IMR-90 (cell line): ENCODE data around the gene MAPK1. TPM values are rescaled to one million over a fixed set of nuclear protein-coding genes. Genes with fewer than 3 reads are reported as not detected.

Source experiments
- ATAC-seq: fragments of 200-7000 bp; cut with Tn5 transposase; 2 replicates; pipeline ENCODE4 v1.9.1; 2020; ENCODE audit warnings: low read depth, mild to moderate bottlenecking, moderate library complexity
- BruUV-seq: library from RNA; stranded (reverse); fragments of 400-500 nt; replicated peaks from 2 replicates; lab custom pipeline; 2021; lab: Mats Ljungman, UMichigan
- CTCF ChIA-PET: fragments of 300-600 bp; formaldehyde crosslinking; extraction: SDS; loops from one replicate; lab custom pipeline; 2021; ENCODE audit warnings: antibody characterized with exemption; lab: Yijun Ruan, JAX
- POLR2A ChIA-PET: fragments of 300-600 bp; sonication (Branson Sonifier 250); formaldehyde crosslinking; loops from one replicate; lab custom pipeline; 2022; ENCODE audit warnings: antibody characterized with exemption; ENCODE audit not compliant: unreplicated experiment; lab: Charles Lee
- DNase-seq: peaks from one replicate; pipeline ENCODE4 v3.0.0; 2013
- H2AFZ ChIP-seq: replicated peaks from 2 replicates; pipeline ENCODE3; 2013; ENCODE audit warnings: low read length, mild to moderate bottlenecking; ENCODE audit not compliant: poor library complexity
- H2AK5ac ChIP-seq: 2 replicates; pipeline ENCODE4 v1.6.1; 2013; ENCODE audit warnings: low read depth, low read length, inconsistent platforms
- H2AK9ac ChIP-seq: replicated peaks from 2 replicates; pipeline ENCODE3; 2013; ENCODE audit warnings: mild to moderate bottlenecking, low read depth, low read length, moderate library complexity; ENCODE audit not compliant: poor library complexity
- H2BK120ac ChIP-seq: 2 replicates; pipeline ENCODE4 v1.6.1; 2013; ENCODE audit warnings: low read depth, low read length, inconsistent platforms
- H2BK15ac ChIP-seq: 3 replicates; pipeline ENCODE4 v1.6.1; 2013; ENCODE audit warnings: low read depth, low read length, inconsistent platforms
- H2BK20ac ChIP-seq: 2 replicates; pipeline ENCODE4 v1.6.1; 2013; ENCODE audit warnings: low read depth, mild to moderate bottlenecking, inconsistent platforms, low read length, moderate library complexity
- H2BK5ac ChIP-seq: 2 replicates; pipeline ENCODE4 v1.6.1; 2013; ENCODE audit warnings: mild to moderate bottlenecking, low read depth, low read length, inconsistent platforms; ENCODE audit not compliant: poor library complexity, severe bottlenecking
- H3K14ac ChIP-seq: replicated peaks from 2 replicates; pipeline ENCODE4 v1.6.1; 2013; ENCODE audit warnings: low read depth, low read length, inconsistent platforms
- H3K18ac ChIP-seq: 2 replicates; pipeline ENCODE4 v1.6.1; 2013; ENCODE audit warnings: low read depth, low read length, control low read depth
- H3K23ac ChIP-seq: 2 replicates; pipeline ENCODE4 v1.6.1; 2013; ENCODE audit warnings: low read depth, low read length, inconsistent platforms
- H3K27ac ChIP-seq: 2 replicates; pipeline ENCODE4 v1.5.1; 2013; ENCODE audit warnings: mild to moderate bottlenecking, control low read depth, low read length; ENCODE audit not compliant: insufficient read depth
- H3K27me3 ChIP-seq: 2 replicates; pipeline ENCODE4 v1.6.1; 2013; ENCODE audit warnings: low read length; ENCODE audit not compliant: control insufficient read depth, insufficient read depth
- H3K36me3 ChIP-seq: 2 replicates; pipeline ENCODE4 v1.6.1; 2013; ENCODE audit warnings: low read length, mixed read lengths; ENCODE audit not compliant: control insufficient read depth, insufficient read depth
- H3K4ac ChIP-seq: 2 replicates; pipeline ENCODE4 v1.6.1; 2013; ENCODE audit warnings: low read depth, low read length, inconsistent platforms
- H3K4me1 ChIP-seq: 2 replicates; pipeline ENCODE4 v1.6.1; 2013; ENCODE audit warnings: low read length, mixed read lengths; ENCODE audit not compliant: control insufficient read depth, insufficient read depth
- H3K4me2 ChIP-seq: 2 replicates; pipeline ENCODE4 v1.6.1; 2013; ENCODE audit warnings: low read depth, mild to moderate bottlenecking, control low read depth, low read length, moderate library complexity
- H3K4me3 ChIP-seq: 2 replicates; pipeline ENCODE4 v1.5.1; 2013; ENCODE audit warnings: low read depth, mild to moderate bottlenecking, control low read depth, low read length, moderate library complexity; ENCODE audit not compliant: insufficient read depth
- H3K56ac ChIP-seq: 2 replicates; pipeline ENCODE4 v1.6.1; 2013; ENCODE audit warnings: low read length, inconsistent platforms; ENCODE audit not compliant: insufficient read depth; ENCODE audit errors: extremely low read depth
- H3K79me1 ChIP-seq, 2 experiments: 2 replicates each; pipeline ENCODE4 v1.6.1; 2013; ENCODE audit warnings: low read length in 2 of 2, inconsistent platforms in 1 of 2, low read depth in 1 of 2
- H3K9ac ChIP-seq: 2 replicates; pipeline ENCODE4 v1.6.1; 2013; ENCODE audit warnings: low read depth, low read length, control low read depth
- H3K9me1 ChIP-seq: 2 replicates; pipeline ENCODE4 v1.6.1; 2013; ENCODE audit warnings: low read length, inconsistent platforms; ENCODE audit not compliant: insufficient read depth
- H3K9me3 ChIP-seq: 2 replicates; pipeline ENCODE4 v1.6.1; 2013; ENCODE audit warnings: low read length; ENCODE audit not compliant: control insufficient read depth, insufficient read depth
- H4K20me1 ChIP-seq: 2 replicates; pipeline ENCODE4 v1.6.1; 2013; ENCODE audit warnings: low read length, inconsistent platforms; ENCODE audit not compliant: insufficient read depth
- H4K5ac ChIP-seq: 2 replicates; pipeline ENCODE4 v1.6.1; 2013; ENCODE audit warnings: mild to moderate bottlenecking, low read depth, low read length, control low read depth
- H4K8ac ChIP-seq, 2 experiments: 2 replicates each; pipeline ENCODE4 v1.6.1; 2013; ENCODE audit warnings: low read depth in 2 of 2, low read length in 2 of 2, control low read depth in 1 of 2, inconsistent platforms in 1 of 2
- H4K91ac ChIP-seq: 2 replicates; pipeline ENCODE4 v1.6.1; 2013; ENCODE audit warnings: low read depth, low read length, inconsistent platforms; ENCODE audit not compliant: insufficient read depth
- FOS ChIP-seq: fragments of 150-350 bp; IDR thresholded peaks from 2 replicates; pipeline ENCODE4 v1.6.1; 2016; ENCODE audit warnings: low read depth, low read length
- MAZ ChIP-seq: IDR thresholded peaks from 2 replicates; pipeline ENCODE4 v1.6.1; 2012; ENCODE audit warnings: low read depth, mild to moderate bottlenecking, low read length, improper control_type of control experiment, moderate library complexity, borderline replicate concordance
- MXI1 ChIP-seq: IDR thresholded peaks from 2 replicates; pipeline ENCODE4 v1.6.1; 2012; ENCODE audit warnings: low read depth, mild to moderate bottlenecking, low read length, moderate library complexity, borderline replicate concordance
- POLR2A ChIP-seq: IDR thresholded peaks from 2 replicates; pipeline ENCODE4 v1.6.1; 2012; ENCODE audit warnings: mild to moderate bottlenecking, low read depth, low read length
- RAD21 ChIP-seq: IDR thresholded peaks from 2 replicates; pipeline ENCODE4 v1.6.1; 2012; ENCODE audit warnings: low read length, improper control_type of control experiment
- RFX5 ChIP-seq: IDR thresholded peaks from 2 replicates; pipeline ENCODE4 v1.8.0; 2012; ENCODE audit warnings: low read depth, mild to moderate bottlenecking, low read length, moderate library complexity
- USF2 ChIP-seq: fragments of 150-350 bp; IDR thresholded peaks from 2 replicates; pipeline ENCODE4 v1.6.1; 2017; ENCODE audit warnings: mild to moderate bottlenecking, antibody characterized with exemption, low read length, low read depth
- WGBS, 2 experiments: methylation state at CpG; one replicate each; pipeline versions ENCODE4 v1.1.5 to v1.1.7; 2013; ENCODE audit warnings: missing lambda C conversion rate in 2 of 2; ENCODE audit not compliant: insufficient read length in 1 of 2; ENCODE audit errors: extremely low coverage in 2 of 2; 5-methylcytosine and 5-hydroxymethylcytosine counted together
- dilution Hi-C: fragments of 300-500 bp; cut with HindIII; formaldehyde crosslinking; loops from one replicate; pipeline ENCODE4 v1.14.3; 2018; ENCODE audit warnings: low sequenced_read_pairs; ENCODE audit not compliant: unreplicated experiment
- in situ Hi-C: fragments of 300-500 bp; cut with MboI; formaldehyde crosslinking; loops from 3 replicates; pipeline ENCODE4 v1.14.3; 2019; ENCODE audit warnings: low sequenced_read_pairs, inconsistent platforms, mixed read lengths
- intact Hi-C: fragments of 100-400 bp; cut with micrococcal nuclease; formaldehyde crosslinking; loops from 2 replicates; pipeline ENCODE4 v1.10.0; 2022
- polyA plus RNA-seq, 3 experiments: library from polyadenylated mRNA; depleted of rRNA; stranded (reverse); fragments of >200 nt; gene quantifications; 2 replicates each; pipeline ENCODE4 v1.2.3, GENCODE V29; 2012; ENCODE audit warnings: low replicate concordance in 1 of 3
- total RNA-seq: library from RNA; depleted of rRNA; stranded (reverse); fragments of >200 nt; gene quantifications from 2 replicates; pipeline ENCODE4 v1.2.3, GENCODE V29; 2012

Gene MAPK1
- total and polyA plus RNA-seq, 2 of the 4 experiments (the other 2 are of a cell fraction): 41.0 to 51.3 TPM

DNA sequence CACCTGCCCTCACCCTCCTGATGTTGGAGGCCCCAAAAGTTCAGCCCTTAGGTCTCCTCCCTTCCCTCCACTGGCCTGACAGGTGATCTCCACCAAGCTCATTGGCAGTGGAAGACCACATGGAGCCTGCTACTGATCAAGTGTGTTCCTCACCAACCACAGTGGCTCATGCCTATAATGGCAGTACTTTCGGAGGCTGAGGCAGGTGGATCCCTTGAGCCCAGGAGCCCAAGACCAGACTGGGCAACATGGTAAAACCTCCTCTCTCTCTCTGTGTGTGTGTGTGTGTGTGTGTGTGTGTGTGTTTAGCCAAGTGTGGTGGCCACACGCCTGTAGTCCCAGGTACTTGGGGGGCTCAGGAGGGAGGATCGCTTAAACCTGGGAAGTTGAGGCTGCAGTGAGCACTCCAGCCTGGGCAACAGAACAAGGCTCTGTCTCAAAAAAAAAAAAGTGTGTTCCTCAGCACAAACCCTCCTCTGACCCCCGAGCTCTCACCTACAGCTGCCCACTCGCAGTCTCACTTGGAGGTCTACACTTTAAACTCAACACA lies 127.5 kb downstream of the MAPK1 start:
- H2BK5ac ChIP-seq: no peak overlapping the region
- H2BK15ac ChIP-seq: no peak overlapping the region
- TF ChIP-seq MAZ: no peak
- no peak for TF ChIP-seq FOS
- no peak for TF ChIP-seq POLR2A
- no peak for TF ChIP-seq RAD21
- no peak for TF ChIP-seq USF2
- no peak for TF ChIP-seq MXI1
- TF ChIP-seq RFX5: no peak
- H3K36me3 ChIP-seq: no peaks in the 10 kb centered on the region
- no peak overlapping the region for H2AFZ ChIP-seq
- ChIA-PET CTCF (interaction anchor here (0.6 kb wide), 1 partner anchor 56 kb away, joined by 5 read pairs; no protein-coding TSS in a partner anchor), POLR2A (no interaction called here)
- peaks cover 5% of the 10 kb centered on the region for H3K4me1 ChIP-seq
- H3K79me1 ChIP-seq: no peaks in the 10 kb centered on the region
- ATAC-seq (no peak), DNase-seq (no peak)
- BruUV-seq: no TSS peak
- WGBS, 2 experiments: 69% methylated on average over 2 of the region's 5 CpGs; no CpG with 5 or more reads in 1 of the 2 experiments
- no peak overlapping the region for H4K91ac ChIP-seq
- H3K18ac ChIP-seq: no peak overlapping the region
- H3K27me3 ChIP-seq: 0 out of 2 replicates have a peak, but pooled peaks cover 2% of the 10 kb centered on the region
- no peak overlapping the region for H2BK120ac ChIP-seq
- in situ Hi-C loops (no loop called here), intact Hi-C loops (no loop called here), dilution Hi-C loops (no loop called here)
- H3K4me3 ChIP-seq: no peak overlapping the region
- peak overlapping the region; percentile 65 for H2AK5ac ChIP-seq
- no peak overlapping the region for H2AK9ac ChIP-seq
- no peak overlapping the region for H2BK20ac ChIP-seq
- no peaks in the 10 kb centered on the region; the same call in 1 of the 2 replicates for H4K20me1 ChIP-seq
- H3K14ac ChIP-seq: no peak overlapping the region
- H4K5ac ChIP-seq: no peak overlapping the region
- H3K23ac ChIP-seq: no peak overlapping the region
- no peak overlapping the region for H3K4me2 ChIP-seq
- no peak overlapping the region for H3K9ac ChIP-seq
- H4K8ac ChIP-seq: no peak overlapping the region
- no peaks in the 10 kb centered on the region for H3K9me3 ChIP-seq
- H3K9me1 ChIP-seq: 0 out of 2 replicates have a peak, but pooled peaks cover 5% of the 10 kb centered on the region
- no peak overlapping the region for H3K56ac ChIP-seq
- no peak overlapping the region for H3K4ac ChIP-seq
- H3K27ac ChIP-seq: no peak overlapping the region
